NCI-H82 treated with DMSO at 0.1 percent for 48 hours (cell line): Measurements from ENCODE around the gene ZNF689.

ENCODE experiments used
- DNase-seq: peaks from one replicate; lab custom pipeline; 2025; ENCODE audit not compliant: unreplicated experiment; lab: John Stamatoyannopoulos, UW

The ZNF689 gene

GRCh38 chr16:30566531-30566930 lies 43.7 kb downstream of the ZNF689 start:
- no peak for DNase-seq

GRCh38 chr16:30565984-30566383 lies 44.2 kb downstream of the ZNF689 start:
- no peak for DNase-seq

GRCh38 chr16:30565526-30565925 lies 44.7 kb downstream of the ZNF689 start:
- DNase-seq, result peak; percentile 66

DNA sequence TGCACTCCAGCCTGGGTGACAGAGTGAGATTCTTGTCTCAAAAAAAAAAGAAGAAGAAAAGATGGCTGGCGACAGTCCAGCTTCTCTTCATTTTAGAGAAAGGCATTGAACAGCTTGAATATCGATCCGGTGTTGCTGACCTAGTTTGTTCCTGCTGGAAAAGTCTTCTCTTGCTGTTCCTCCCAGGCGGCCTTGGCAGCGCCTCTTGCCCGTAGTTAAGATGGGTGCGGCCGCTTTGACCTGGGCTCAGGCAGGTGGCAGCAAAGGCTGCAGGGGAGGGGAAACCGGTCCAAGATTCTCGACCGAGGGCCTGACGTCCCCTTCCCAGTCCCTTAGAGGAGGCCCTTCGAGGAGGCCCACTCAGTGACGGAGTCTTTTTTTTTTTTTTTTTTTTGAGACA lies 48.2 kb downstream of the ZNF689 start:
- DNase-seq, result no peak

- no peak for DNase-seq
Measured at GRCh38 chr16:30561089-30561816, 48.9 kb downstream of the ZNF689 start.

GRCh38 chr16:30559690-30560089 lies 50.5 kb downstream of the ZNF689 start:
- no peak for DNase-seq

GRCh38 chr16:30558789-30559377 lies 51.3 kb downstream of the ZNF689 start:
- DNase-seq, result no peak

GRCh38 chr16:30557957-30558788 lies 52.0 kb downstream of the ZNF689 start, which contains the start of gene ZNF764:
TSS of gene ZNF764 (minus strand) at chr16:30558374. CDS start at chr16:30558182, 192 bp downstream.
- peak; percentile 87 for DNase-seq

DNA sequence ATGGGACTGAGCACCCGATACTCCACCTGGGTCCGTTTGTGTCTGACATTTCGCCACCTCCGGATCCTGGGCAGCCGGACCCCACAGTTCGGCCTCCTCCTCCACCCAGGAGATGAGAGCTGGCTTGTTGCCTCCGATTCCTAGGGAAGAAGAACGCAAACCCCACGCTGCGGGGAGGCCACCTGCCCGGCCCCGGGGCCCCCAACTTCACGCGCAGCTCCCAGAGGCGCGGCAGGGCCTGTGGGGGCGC lies 52.6 kb downstream of the ZNF689 start:
- no peak for DNase-seq

GRCh38 chr16:30556125-30556473 lies 54.1 kb downstream of the ZNF689 start:
- DNase-seq, result no peak

- DNase-seq, result no peak
Measured at GRCh38 chr16:30555315-30556124, 54.7 kb downstream of the ZNF689 start.

GRCh38 chr16:30554557-30555314 lies 55.5 kb downstream of the ZNF689 start:
- DNase-seq, result no peak

DNA sequence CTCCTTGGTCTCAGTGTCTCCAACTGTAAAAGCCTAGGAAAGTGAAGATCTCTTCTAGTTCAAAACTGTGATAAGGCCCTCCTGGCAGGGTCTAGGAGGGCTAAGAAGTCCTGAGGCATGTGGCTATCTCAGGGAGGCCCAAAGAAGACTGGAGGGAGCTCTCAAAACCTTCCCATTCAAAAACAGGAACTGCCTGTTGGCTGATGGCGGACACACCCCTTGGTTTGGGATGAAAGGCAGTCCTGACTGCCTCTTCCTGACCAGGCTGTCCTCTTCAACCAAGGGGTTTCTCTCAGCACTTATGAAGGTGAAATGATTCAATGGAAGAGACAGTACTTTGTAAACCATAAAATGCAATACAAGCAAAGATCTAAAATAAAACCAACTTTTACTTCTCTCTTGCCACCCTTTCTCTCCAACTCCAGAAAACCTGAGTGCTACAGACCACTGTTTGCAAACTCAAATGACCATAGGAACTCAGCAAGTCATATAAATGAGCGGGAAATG lies 56.7 kb downstream of the ZNF689 start:
- DNase-seq, result no peak

GRCh38 chr16:30552956-30553355 lies 57.2 kb downstream of the ZNF689 start:
- no peak for DNase-seq
